Measurements from ENCODE around the gene MAP1B.

- TF ChIP-seq CTCF (IDR thresholded peaks at IDR 0.05; ENCODE audit: low read length) (no peak), EZH2 (IDR thresholded peaks at IDR 0.05; ENCODE audit: borderline replicate concordance, low read length) (no peak)
These were observed 144.7 kb downstream of the MAP1B start for GRCh38 chr5:72252008-72252407.

Data from OCI-LY1 (cell line).